Measurements from ENCODE around the gene TEX19.
"Not testable (repeated sequence)": the region's sequence is repeated elsewhere in the genome, so short reads cannot be mapped to it uniquely, and the experiment has no call there.

TEX19 gene

GRCh38 chr17:82356845-82357355 is 2.1 kb upstream of the TEX19 start:
- no peak for DNase-seq (ENCODE audit: low spot score)

DNA sequence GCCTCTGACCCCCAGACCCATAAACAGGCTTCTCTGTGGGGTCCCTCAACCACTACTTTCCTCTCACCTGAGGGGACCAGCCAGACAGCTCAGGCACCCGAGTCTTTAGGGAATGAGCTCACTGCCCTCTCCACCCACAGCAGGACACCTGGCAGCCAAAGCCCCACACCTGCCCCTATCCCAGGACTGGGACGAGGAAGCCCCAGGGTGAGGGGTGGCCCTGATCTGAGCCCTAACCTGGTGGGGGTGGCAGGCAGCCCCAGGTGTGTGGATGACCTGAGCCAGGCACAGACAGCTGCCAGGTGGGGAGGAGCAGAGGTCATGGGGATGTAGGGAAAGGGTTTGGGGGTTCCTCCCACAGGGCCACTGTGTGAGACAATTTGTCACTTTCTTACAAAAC is 1.7 kb upstream of the TEX19 start:
- DNase-seq (ENCODE audit: low spot score): no peak

GRCh38 chr17:82359451-82360074 is 516 bp downstream of the TEX19 start:
- DNase-seq (ENCODE audit: low spot score): not testable (repeated sequence)

- DNase-seq (ENCODE audit: low spot score): no peak
These were observed 3.0 kb downstream of the TEX19 start for GRCh38 chr17:82361885-82362633.

DNA sequence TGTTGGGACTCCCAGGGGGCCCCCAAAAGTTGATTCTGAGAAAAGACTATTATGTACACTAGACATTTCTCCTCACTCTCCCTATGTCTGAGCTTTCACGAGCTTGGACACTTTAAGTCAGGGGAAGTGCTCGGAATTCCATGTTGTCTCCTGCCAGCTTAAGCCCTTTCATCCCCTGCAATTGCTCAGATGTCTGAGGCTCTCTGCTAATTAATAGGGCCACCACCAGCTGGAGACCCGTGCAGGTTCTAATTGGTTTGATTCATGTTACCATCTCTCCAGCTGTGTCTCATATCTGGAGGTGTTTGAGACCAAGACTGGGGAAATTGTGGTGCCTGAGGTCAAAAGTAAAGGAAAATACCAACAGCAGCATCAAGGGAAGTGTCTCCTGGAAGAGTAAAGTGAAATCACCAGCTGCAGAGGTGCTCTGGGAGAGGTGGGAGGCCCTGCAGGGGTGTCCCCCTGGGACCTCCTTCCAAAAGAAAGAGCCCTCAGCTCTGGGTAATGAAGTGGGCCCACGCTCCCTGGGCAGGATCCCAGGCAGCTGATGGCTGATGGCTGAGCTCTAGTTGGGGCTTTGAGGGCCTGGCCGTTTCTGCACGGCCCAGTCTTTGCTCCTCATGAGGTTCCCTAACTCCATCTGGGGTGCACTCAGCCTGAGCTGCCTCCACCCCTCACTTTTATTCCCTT is 6.7 kb downstream of the TEX19 start:
- DNase-seq (ENCODE audit: low spot score): no peak

GRCh38 chr17:82366749-82367148 is 7.7 kb downstream of the TEX19 start:
- DNase-seq (ENCODE audit: low spot score): no peak

- peak; percentile 54 for DNase-seq (ENCODE audit: low spot score)
These were observed 8.9 kb downstream of the TEX19 start for GRCh38 chr17:82367724-82368524.

DNA sequence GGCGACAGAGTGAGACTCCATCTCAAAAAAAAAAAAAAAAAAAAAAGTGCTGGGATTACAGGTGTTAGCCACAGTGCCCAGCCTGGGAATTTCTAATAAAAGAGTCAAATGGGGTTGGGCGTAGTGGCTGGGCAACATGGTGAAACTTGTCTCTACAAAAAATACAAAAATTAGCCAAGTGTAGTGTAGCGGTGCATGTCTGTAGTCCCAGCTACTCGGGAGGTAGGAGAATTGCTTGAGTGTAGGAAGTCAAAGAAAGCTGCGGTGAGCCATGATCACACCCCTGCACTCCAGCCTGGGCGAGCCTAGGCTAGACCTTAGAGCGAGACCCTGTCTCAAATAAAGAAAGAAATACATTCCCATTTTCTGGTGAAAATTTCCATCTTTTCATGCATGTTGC is 10.2 kb downstream of the TEX19 start:
- DNase-seq (ENCODE audit: low spot score): no peak

DNA sequence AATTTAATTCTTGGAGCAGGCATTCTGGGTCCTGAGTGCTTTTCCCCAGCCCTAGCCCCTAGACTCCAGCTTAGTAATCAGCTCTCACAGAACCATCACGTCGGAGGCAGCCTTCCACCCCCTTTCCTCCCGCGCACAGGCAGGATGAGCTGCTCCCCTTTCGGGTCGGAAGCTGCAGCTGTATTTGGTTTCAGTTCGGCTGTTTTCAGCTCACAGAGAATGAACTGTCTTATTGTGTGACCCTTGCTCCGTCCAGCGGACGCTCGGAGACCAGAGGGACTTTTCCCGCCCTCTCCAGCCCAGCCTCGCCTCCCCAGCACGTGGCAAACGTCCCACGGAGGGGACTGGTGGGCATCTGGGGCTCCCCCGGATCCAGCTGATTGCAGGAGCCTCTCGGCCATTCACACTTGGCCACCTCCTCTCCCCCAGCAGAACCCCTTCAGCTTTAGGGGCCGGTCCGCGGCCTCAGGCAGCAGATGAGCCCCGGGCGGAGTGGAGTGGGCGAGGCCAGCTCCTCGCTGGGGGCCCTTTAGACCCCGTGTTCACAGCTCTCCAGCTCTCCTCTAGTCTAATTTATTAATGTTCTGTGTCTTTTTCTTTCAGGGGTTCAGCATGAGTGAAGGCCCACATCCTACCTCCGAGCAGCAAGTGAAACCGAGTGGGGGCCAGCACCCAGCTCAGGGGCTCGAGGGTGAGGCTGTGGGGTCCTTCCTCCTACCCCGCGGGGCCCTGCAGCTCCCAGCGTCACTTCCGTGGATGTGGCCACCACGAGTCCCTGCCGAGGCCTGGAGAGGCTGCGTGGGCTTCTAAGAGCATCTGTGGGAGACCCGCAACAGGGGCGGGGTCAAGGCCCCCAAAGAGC is 11.7 kb downstream of the TEX19 start:
- no peak for DNase-seq (ENCODE audit: low spot score)

DNA sequence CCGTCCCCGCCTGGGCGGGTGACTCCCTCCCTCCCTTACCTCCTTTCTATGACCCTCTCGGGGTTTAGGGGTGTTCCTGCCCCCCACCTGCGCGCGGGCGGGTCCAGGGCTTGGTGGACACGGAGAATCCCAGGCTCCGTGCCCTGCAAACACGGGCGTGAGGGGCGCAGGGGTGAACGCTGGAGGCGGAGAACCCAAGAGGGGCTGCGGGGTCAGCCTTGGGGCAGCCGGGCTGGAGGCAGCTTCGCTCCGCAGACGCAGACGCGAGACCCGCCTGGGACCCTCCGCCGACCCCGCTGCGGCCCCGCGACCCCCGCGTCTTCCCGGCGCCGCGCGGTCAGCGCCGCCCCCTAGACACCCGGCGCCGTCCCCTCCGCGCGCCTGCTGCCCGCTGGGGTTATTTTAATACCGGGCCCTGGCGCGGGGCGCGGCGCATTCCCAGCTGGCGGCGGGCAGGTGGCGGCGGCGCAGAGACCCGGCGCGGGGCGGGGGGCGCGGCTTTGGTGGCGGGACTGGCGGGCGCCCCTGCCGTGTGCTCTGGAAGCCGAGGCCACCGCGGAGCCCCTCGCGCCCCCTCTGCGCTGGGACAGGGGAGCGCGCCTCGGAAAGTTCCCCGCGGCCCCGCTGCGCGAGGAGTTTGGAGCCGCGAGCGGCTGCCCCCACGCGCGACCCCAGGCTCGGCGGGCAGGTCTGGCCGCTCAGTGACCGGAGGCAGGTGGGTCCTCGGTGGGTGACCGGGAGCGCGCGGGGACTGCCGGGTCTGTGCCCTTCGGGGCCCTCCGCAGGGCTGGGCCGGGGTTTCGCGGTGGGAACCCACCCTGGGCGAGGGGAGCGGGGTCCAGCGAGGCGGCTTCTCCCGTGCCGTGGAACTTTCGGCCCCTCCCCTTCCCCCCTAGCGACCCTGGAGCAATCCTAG is 12.5 kb downstream of the TEX19 start, which contains the start of gene UTS2R:
Gene UTS2R (plus strand): TSS at position 433 of the 916 bp plus-strand sequence. CDS start 2,560 bp downstream, outside the sequence.
- peak; percentile 61 for DNase-seq (ENCODE audit: low spot score)

DNA sequence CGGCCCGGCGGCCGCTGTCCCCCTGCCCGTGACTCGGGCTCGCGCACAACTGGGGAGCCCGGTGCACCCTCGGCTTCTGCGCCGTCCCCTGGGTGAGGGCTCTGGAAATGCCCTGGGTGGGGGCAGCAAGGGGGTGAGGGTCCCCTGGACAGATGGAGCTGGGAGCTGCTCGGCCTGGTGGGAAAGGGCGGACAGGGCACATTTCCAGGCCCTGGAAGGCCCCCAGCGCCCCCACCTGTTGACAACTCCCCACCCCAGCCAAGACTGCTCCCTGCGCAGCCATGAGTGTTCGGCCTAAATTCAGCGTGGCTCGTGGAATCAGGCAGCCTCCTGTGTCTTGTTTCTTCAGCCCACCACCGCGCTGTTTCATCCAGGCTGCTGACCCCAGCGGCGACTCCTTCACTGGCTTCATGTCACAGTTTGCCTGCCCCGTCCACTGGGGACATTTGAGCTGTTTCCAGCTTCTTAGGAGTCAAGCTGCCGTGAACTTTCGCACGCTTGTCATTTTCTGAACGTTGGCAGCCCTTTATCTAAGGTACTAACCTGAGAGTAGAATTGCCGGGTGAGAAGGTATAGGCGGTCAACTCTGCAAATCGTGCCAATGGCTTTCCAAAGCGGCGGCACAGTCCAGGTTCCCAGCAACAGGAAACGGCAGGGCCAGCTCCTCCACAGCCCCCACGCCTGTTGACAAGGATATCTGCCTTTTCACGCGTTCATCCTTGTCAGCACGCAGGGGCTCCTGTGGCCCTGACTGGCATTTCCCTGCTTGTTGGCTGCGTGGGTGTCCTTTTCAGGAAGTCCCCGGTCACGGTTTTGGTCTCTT is 13.4 kb downstream of the TEX19 start:
- DNase-seq (ENCODE audit: low spot score): peak; percentile 68

- not testable (repeated sequence) for DNase-seq (ENCODE audit: low spot score)
These were observed 14.0 kb downstream of the TEX19 start for GRCh38 chr17:82373072-82373452.

DNA sequence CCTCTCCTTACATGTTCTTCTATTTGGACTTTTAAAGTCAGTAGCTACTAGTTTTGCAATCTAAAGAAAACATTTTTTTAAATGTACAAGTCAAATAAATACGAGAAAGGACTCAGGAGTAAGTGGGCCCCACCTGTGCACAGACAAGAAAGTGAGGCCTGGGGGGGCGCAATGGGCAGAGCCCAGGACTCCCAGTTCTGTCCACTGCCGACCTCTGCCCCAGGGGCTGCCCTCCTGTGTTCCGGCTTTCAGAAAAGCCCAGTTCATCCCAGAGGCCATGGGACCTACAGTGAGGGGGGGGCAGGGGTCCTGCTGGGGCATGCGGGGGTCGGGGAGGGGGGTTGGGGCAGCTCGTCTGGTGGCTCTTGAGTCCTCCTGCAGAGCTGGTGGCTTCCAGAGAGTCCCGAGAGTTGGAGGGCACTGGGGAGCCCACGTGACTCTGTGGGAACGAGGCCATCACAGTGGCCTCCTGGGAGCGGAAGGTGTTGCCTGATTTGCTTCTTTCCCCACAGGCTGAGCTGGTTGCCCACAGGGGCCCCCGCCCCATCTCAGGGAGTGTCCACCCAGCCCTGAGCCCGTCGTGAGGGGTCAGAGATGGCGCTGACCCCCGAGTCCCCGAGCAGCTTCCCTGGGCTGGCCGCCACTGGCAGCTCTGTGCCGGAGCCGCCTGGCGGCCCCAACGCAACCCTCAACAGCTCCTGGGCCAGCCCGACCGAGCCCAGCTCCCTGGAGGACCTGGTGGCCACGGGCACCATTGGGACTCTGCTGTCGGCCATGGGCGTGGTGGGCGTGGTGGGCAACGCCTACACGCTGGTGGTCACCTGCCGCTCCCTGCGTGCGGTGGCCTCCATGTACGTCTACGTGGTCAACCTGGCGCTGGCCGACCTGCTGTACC is 14.9 kb downstream of the TEX19 start:
- no peak for DNase-seq (ENCODE audit: low spot score)

GRCh38 chr17:82374626-82375331 is 15.7 kb downstream of the TEX19 start:
- DNase-seq (ENCODE audit: low spot score): no peak

DNA sequence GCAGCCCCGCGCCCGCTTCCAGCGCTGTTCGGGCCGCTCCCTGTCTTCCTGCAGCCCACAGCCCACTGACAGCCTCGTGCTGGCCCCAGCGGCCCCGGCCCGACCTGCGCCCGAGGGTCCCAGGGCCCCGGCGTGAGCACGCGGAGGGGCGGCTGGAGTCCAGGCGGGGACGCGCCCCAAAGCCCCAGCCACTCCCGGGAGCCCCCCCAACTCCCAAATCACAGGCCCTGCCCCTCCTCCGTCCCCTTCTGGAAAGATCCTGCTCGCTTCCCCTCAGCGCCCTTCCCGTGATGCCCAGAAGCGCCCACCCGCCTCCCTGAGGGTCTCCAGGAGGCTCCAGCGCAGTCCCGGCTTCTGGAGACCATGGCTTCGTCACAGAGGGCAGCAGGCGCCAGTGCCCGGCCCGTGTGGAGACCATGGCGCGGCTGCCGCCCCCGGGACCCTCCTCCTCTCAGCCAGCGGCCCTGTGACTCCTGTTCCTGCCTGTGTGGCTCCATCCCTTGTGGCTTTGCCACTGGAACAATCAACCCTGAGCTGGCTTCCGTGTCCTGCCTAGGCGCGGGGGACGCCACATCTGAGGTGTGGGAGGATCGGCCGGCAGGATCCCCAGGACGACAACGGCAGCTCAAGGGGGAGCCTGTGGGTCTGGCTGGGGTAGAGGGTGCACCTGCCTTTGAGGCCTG is 16.5 kb downstream of the TEX19 start:
- no peak for DNase-seq (ENCODE audit: low spot score)

DNA sequence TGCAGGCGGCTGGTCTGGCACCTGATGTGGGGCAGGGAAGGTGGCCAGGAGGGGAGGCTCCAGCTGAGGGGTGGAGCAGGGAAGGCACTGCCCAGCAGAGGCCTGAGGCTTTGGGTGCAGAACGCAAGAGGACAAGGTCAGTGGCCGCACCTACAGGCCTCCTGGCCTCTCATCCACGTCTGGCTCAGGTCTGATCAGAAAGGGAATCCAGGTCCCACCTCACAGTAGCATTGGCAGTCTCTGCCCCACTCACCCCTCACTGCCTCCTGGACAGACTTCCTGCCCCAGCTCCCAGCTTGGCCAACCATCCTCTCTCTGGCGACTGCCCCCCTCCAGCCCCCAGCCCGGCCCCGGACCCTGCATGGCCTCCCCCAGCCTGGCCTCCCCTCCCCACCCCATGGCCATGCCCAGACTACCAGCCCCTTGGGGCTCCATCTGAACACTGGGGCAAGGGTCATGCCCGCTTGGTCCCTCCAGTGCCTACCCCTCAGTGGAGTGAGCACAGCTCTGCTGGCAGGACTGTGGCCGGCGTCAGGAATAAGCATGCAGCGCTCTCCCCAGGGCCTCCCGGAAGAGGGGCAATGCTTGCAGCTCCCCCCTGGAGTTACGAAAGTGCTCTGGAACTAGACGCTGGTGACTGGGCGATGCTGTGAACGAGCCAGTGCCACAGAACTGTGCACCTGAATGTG is 17.1 kb downstream of the TEX19 start:
- no peak for DNase-seq (ENCODE audit: low spot score)
